Liver (tissue), 9 donors: Measurements from ENCODE around the gene NOTCH1. TPM values are rescaled to one million over a fixed set of nuclear protein-coding genes. Genes with fewer than 3 reads are reported as not detected.

ENCODE experiments used
- DNase-seq: peaks from one replicate; pipeline ENCODE4 v3.0.0-alpha.2; 2017; ENCODE audit warnings: low spot score
- H3K27ac ChIP-seq, 2 donors: one replicate each; pipeline ENCODE4 v1.7.0; 2013; ENCODE audit warnings: inconsistent platforms in 2 of 2, low read length in 2 of 2, control low read depth in 1 of 2, low read depth in 1 of 2, mild to moderate bottlenecking in 1 of 2
- H3K27me3 ChIP-seq, 4 donors: one replicate each; pipeline versions ENCODE4 v1.6.1 to v1.7.0; 2013; ENCODE audit warnings: low read length in 3 of 4, inconsistent platforms in 1 of 4, mild to moderate bottlenecking in 1 of 4, moderate library complexity in 1 of 4; ENCODE audit not compliant: control insufficient read depth in 4 of 4, insufficient read depth in 4 of 4
- H3K36me3 ChIP-seq, 4 donors: one replicate each; pipeline versions ENCODE4 v1.6.1 to v1.7.0; 2013; ENCODE audit warnings: low read length in 3 of 4, mild to moderate bottlenecking in 3 of 4, low read depth in 1 of 4, moderate library complexity in 1 of 4; ENCODE audit not compliant: control insufficient read depth in 4 of 4, insufficient read depth in 3 of 4
- H3K4me1 ChIP-seq, 4 donors: one replicate each; pipeline versions ENCODE4 v1.6.1 to v1.7.0; 2013; ENCODE audit warnings: low read length in 3 of 4, mild to moderate bottlenecking in 3 of 4, moderate library complexity in 1 of 4; ENCODE audit not compliant: control insufficient read depth in 4 of 4, insufficient read depth in 4 of 4
- H3K4me3 ChIP-seq, 3 donors: one replicate each; pipeline versions ENCODE4 v1.6.1 to v1.7.0; 2013; ENCODE audit warnings: low read length in 3 of 3, control low read depth in 1 of 3, low read depth in 1 of 3, mild to moderate bottlenecking in 1 of 3
- H3K9ac ChIP-seq, 2 donors: one replicate each; pipeline ENCODE4 v1.7.0; 2013; ENCODE audit warnings: low read length in 2 of 2, mild to moderate bottlenecking in 2 of 2, moderate library complexity in 2 of 2, control low read depth in 1 of 2, low read depth in 1 of 2
- H3K9me3 ChIP-seq, 4 donors: one replicate each; pipeline versions ENCODE4 v1.6.1 to v1.7.0; 2013; ENCODE audit warnings: low read length in 3 of 4; ENCODE audit not compliant: control insufficient read depth in 4 of 4
- ATF3 ChIP-seq: IDR thresholded peaks from 2 replicates; pipeline ENCODE4 v1.6.1; 2016; ENCODE audit warnings: antibody characterized with exemption
- CTCF ChIP-seq: fragments of 150-350 bp; IDR thresholded peaks from 2 replicates; pipeline ENCODE4 v1.5.1; 2017; ENCODE audit warnings: improper control_type of control experiment, low read depth, low read length; ENCODE audit not compliant: missing input control
- EGR1 ChIP-seq, 2 donors: IDR thresholded peaks; 2 replicates each; pipeline ENCODE4 v1.6.1; 2016 to 2018; ENCODE audit warnings: antibody characterized with exemption in 2 of 2, low read depth in 2 of 2
- FOXA1 ChIP-seq: IDR thresholded peaks from 2 replicates; pipeline ENCODE4 v1.6.1; 2016; ENCODE audit warnings: antibody characterized with exemption
- FOXA2 ChIP-seq: IDR thresholded peaks from 2 replicates; pipeline ENCODE4 v1.6.1; 2016; ENCODE audit warnings: antibody characterized with exemption
- GABPA ChIP-seq, 2 donors: IDR thresholded peaks in 1 of 2; conservative IDR thresholded peaks in 1 of 2; 2 replicates each; pipeline ENCODE4 v1.6.1; 2016; ENCODE audit warnings: antibody characterized with exemption in 2 of 2, mild to moderate bottlenecking in 1 of 2, moderate library complexity in 1 of 2
- HNF4A ChIP-seq, 2 donors: conservative IDR thresholded peaks; 2 replicates each; pipeline ENCODE4 v1.6.1; 2016; ENCODE audit warnings: antibody characterized with exemption in 2 of 2, mild to moderate bottlenecking in 2 of 2
- HNF4G ChIP-seq: IDR thresholded peaks from 2 replicates; pipeline ENCODE4 v1.6.1; 2016; ENCODE audit warnings: antibody characterized with exemption
- JUND ChIP-seq, 2 donors: IDR thresholded peaks; 2 replicates each; pipeline ENCODE4 v1.6.1; 2016; ENCODE audit warnings: antibody characterized with exemption in 2 of 2
- MAX ChIP-seq: IDR thresholded peaks from 2 replicates; pipeline ENCODE4 v1.6.1; 2016; ENCODE audit warnings: antibody characterized with exemption
- NR2F2 ChIP-seq: IDR thresholded peaks from 2 replicates; pipeline ENCODE4 v1.6.1; 2016; ENCODE audit warnings: antibody characterized with exemption
- RAD21 ChIP-seq, 2 donors: IDR thresholded peaks; 2 replicates each; pipeline ENCODE4 v1.6.1; 2016; ENCODE audit warnings: antibody characterized with exemption in 2 of 2, mild to moderate bottlenecking in 2 of 2
- REST ChIP-seq: IDR thresholded peaks from 2 replicates; pipeline ENCODE4 v1.6.1; 2016; ENCODE audit warnings: antibody characterized with exemption, mild to moderate bottlenecking
- RXRA ChIP-seq, 2 donors: IDR thresholded peaks; 2 replicates each; pipeline ENCODE4 v1.6.1; 2017 to 2018; ENCODE audit warnings: antibody characterized with exemption in 2 of 2, mild to moderate bottlenecking in 1 of 2
- SP1 ChIP-seq: IDR thresholded peaks from 2 replicates; pipeline ENCODE4 v1.6.1; 2018; ENCODE audit warnings: antibody characterized with exemption, mild to moderate bottlenecking
- TAF1 ChIP-seq: conservative IDR thresholded peaks from 2 replicates; pipeline ENCODE4 v1.6.1; 2016; ENCODE audit warnings: antibody characterized with exemption, mild to moderate bottlenecking
- YY1 ChIP-seq: IDR thresholded peaks from 2 replicates; pipeline ENCODE4 v1.6.1; 2016; ENCODE audit warnings: antibody characterized with exemption, mild to moderate bottlenecking
- ZBTB33 ChIP-seq: IDR thresholded peaks from 2 replicates; pipeline ENCODE4 v1.6.1; 2016; ENCODE audit warnings: antibody characterized with exemption
- WGBS: extraction: QIAGEN DNeasy Blood & Tissue Kit; methylation state at CpG from one replicate; pipeline ENCODE4 v1.1.7; 2013; 5-methylcytosine and 5-hydroxymethylcytosine counted together
- polyA plus RNA-seq, 2 donors: library from polyadenylated mRNA; stranded (reverse) in 1 of 2; unstranded in 1 of 2; fragments of 200-250 nt in 1 of 2; fragments of >200 nt in 1 of 2; fragmentation: Nextera tagmentation in 1 of 2; extraction: Ambion mirVana in 1 of 2; gene quantifications; one replicate each; pipeline versions ENCODE4 v1.2.1 to v1.2.3, GENCODE V29; 2013 to 2015
- total RNA-seq, 2 donors: library from RNA; depleted of rRNA; stranded (reverse); fragments of >200 nt; gene quantifications; one replicate each; pipeline ENCODE4 v1.2.3, GENCODE V29; 2014
- donor health status: healthy.
- donor health status: healthy.
- donor health status: healthy.
- donor health status: healthy.
- donor health status: healthy.

The NOTCH1 gene
- total and polyA plus RNA-seq, 4 donors: 2.4 to 22.3 (median 8.5) TPM

- peaks cover 0 to 10% (median 0%) of the 10 kb centered on the region in 4 donors for H3K36me3 ChIP-seq
- no peaks in the 10 kb centered on the region for H3K9me3 ChIP-seq
- no peak overlapping the region for H3K9ac ChIP-seq
- 83% methylated on average over 21 of the region's 21 CpGs for WGBS
- no peak overlapping the region for H3K27ac ChIP-seq
- peaks cover 40 to 83% (median 60%) of the 10 kb centered on the region in 4 donors for H3K4me1 ChIP-seq
- H3K27me3 ChIP-seq: no peaks in the 10 kb centered on the region
- no peak overlapping the region for H3K4me3 ChIP-seq
- no peak for TF ChIP-seq ZBTB33
- no peak for TF ChIP-seq SP1
- TF ChIP-seq ATF3: no peak
- no peak for TF ChIP-seq EGR1 (IDR thresholded peaks at IDR 0.05; ENCODE audit: low read depth in 2 of 2)
- no peak for TF ChIP-seq RAD21 (IDR thresholded peaks at IDR 0.05)
- TF ChIP-seq JUND (IDR thresholded peaks at IDR 0.05): no peak
- no peak for TF ChIP-seq HNF4G
- TF ChIP-seq HNF4A (conservative IDR thresholded peaks at IDR 0.05): no peak
- no peak for DNase-seq
These were observed 20.6 kb downstream of the NOTCH1 start for GRCh38 chr9:136525207-136525606.

- no peak for DNase-seq
- 77% methylated on average over 59 of the region's 59 CpGs for WGBS
- H3K4me1 ChIP-seq: peaks cover 36 to 86% (median 68%) of the 10 kb centered on the region in 4 donors
- peak overlapping the region; percentile 0 to 20 for H3K27ac ChIP-seq
- H3K36me3 ChIP-seq: peaks cover 0 to 17% (median 5%) of the 10 kb centered on the region in 4 donors
- no peaks in the 10 kb centered on the region for H3K27me3 ChIP-seq
- H3K9me3 ChIP-seq: no peaks in the 10 kb centered on the region
- no peak overlapping the region for H3K4me3 ChIP-seq
- no peak for TF ChIP-seq CTCF
- no peak for TF ChIP-seq TAF1
- no peak for TF ChIP-seq REST
- no peak for TF ChIP-seq RXRA (IDR thresholded peaks at IDR 0.05)
- TF ChIP-seq MAX: no peak
- no peak for TF ChIP-seq HNF4G
- TF ChIP-seq ATF3: no peak
- no peak for TF ChIP-seq JUND (IDR thresholded peaks at IDR 0.05)
- TF ChIP-seq EGR1 (IDR thresholded peaks at IDR 0.05; ENCODE audit: low read depth in 2 of 2): no peak
- no peak for TF ChIP-seq HNF4A (conservative IDR thresholded peaks at IDR 0.05)
- TF ChIP-seq FOXA1: no peak
- no peak for TF ChIP-seq SP1
- TF ChIP-seq YY1: no peak
- TF ChIP-seq FOXA2: no peak
- TF ChIP-seq GABPA (IDR thresholded peaks at IDR 0.05 in 1 of 2, conservative IDR thresholded peaks at IDR 0.05 in 1 of 2): no peak
- no peak for TF ChIP-seq ZBTB33
- TF ChIP-seq RAD21 (IDR thresholded peaks at IDR 0.05): no peak
- TF ChIP-seq NR2F2: no peak
- peak overlapping the region in 1 of 2 donors; percentile 16 for H3K9ac ChIP-seq
These were observed 23.3 kb downstream of the NOTCH1 start for GRCh38 chr9:136522314-136523237.
